H1 (cell line): Measurements from ENCODE around the gene P3H3. TPM values are rescaled to one million over a fixed set of nuclear protein-coding genes. Genes with fewer than 3 reads are reported as not detected.

Experiments used
- CBX5 ChIP-seq: fragments of 300-800, 300-1000 bp; sonication (generic); IDR thresholded peaks from 2 replicates; pipeline ENCODE4 v1.7.1; 2016; ENCODE audit warnings: antibody characterized with exemption, low read length, low read depth
- CHD1 ChIP-seq: IDR thresholded peaks from 2 replicates; pipeline ENCODE4 v1.6.1; 2012; ENCODE audit warnings: low read depth, low read length, improper control_type of control experiment
- FOSL1 ChIP-seq: IDR thresholded peaks from 2 replicates; pipeline ENCODE4 v1.6.1; 2011; ENCODE audit warnings: mild to moderate bottlenecking, low read depth, low read length, moderate library complexity; ENCODE audit not compliant: insufficient read depth
- RXRA ChIP-seq: IDR thresholded peaks from 2 replicates; pipeline ENCODE4 v1.6.1; 2011; ENCODE audit warnings: low read depth, mild to moderate bottlenecking, low read length, moderate library complexity; ENCODE audit not compliant: insufficient read depth
- TAF1 ChIP-seq: IDR thresholded peaks from 2 replicates; pipeline ENCODE4 v1.6.1; 2011; ENCODE audit warnings: mild to moderate bottlenecking, low read depth, low read length
- polyA plus RNA-seq, 7 experiments: library from polyadenylated mRNA; depleted of rRNA in 3 of 7; stranded (reverse) in 5 of 7; unstranded in 2 of 7; fragments of >200 nt in 5 of 7; fragments of 200-250 nt in 2 of 7; gene quantifications; 1 replicate in 5 of 7; 2 replicates in 1 of 7; 4 replicates in 1 of 7; pipeline versions ENCODE4 v1.2.1 to v1.2.3, GENCODE V29; 2011 to 2013; ENCODE audit warnings: missing spikeins in 2 of 7, mixed read lengths in 2 of 7
- total RNA-seq: library from RNA; stranded (reverse); fragmentation: NEBNext Ultra II Directional; extraction: Animal tissue kit (Norgen Biotek cat#: 25700); gene quantifications from 2 replicates; pipeline ENCODE4 v1.2.1, GENCODE V29; 2021

Gene P3H3
- total and polyA plus RNA-seq, 2 of the 8 experiments (the other 6 are each of a cell fraction or from before 2014, with no cell fraction given): 22.9 to 43.5 TPM

- TF ChIP-seq TAF1: no peak
- no peak for TF ChIP-seq CBX5
- TF ChIP-seq RXRA: no peak
- TF ChIP-seq CHD1: no peak
- TF ChIP-seq FOSL1: no peak
Measured at GRCh38 chr12:6847676-6848075, 19.5 kb downstream of the P3H3 start (continued).
